Sigmoid colon (tissue), 7 donors: ENCODE data around the gene ERMP1. TPM values are rescaled to one million over a fixed set of nuclear protein-coding genes. Genes with fewer than 3 reads are reported as not detected.

Source experiments
- DNase-seq: peaks from one replicate; pipeline ENCODE4 v3.0.0-alpha.2; 2019
- H3K27ac ChIP-seq, 4 donors: fragments of 200-600 bp; sonication (generic); one replicate each; pipeline ENCODE4 v1.5.1; 2016 to 2019; ENCODE audit warnings: mild to moderate bottlenecking in 1 of 4
- H3K27me3 ChIP-seq, 3 donors: fragments of 200-600 bp; sonication (generic); one replicate each; pipeline ENCODE4 v1.5.1; 2019; ENCODE audit warnings: mild to moderate bottlenecking in 1 of 3
- H3K36me3 ChIP-seq, 4 donors: fragments of 200-600 bp; sonication (generic); one replicate each; pipeline ENCODE4 v1.5.1; 2016 to 2019
- H3K4me1 ChIP-seq, 4 donors: fragments of 200-600 bp; sonication (generic); one replicate each; pipeline ENCODE4 v1.5.1; 2017 to 2019
- H3K4me3 ChIP-seq, 4 donors: fragments of 200-600 bp; sonication (generic); one replicate each; pipeline ENCODE4 v1.5.1; 2017 to 2019; ENCODE audit warnings: mild to moderate bottlenecking in 2 of 4, moderate library complexity in 1 of 4
- H3K9me3 ChIP-seq, 4 donors: fragments of 200-600 bp in 3 of 4; sonication (generic) in 3 of 4; one replicate each; pipeline versions ENCODE4 v1.5.1 to v1.6.1; 2013 to 2019
- CTCF ChIP-seq, 4 experiments: fragments of 450-650 bp in 3 of 4; fragments of 200-600 bp in 1 of 4; IDR thresholded peaks; one replicate each; pipeline ENCODE4 v1.5.1; 2016 to 2019; ENCODE audit warnings: antibody characterized with exemption in 4 of 4, mild to moderate bottlenecking in 3 of 4, moderate library complexity in 2 of 4
- EP300 ChIP-seq, 4 donors: sonication (generic); formaldehyde crosslinking; IDR thresholded peaks; one replicate each; pipeline ENCODE4 v1.6.1; 2017; ENCODE audit warnings: antibody characterized with exemption in 4 of 4
- POLR2A ChIP-seq, 2 donors: fragments of 450-650 bp; IDR thresholded peaks; one replicate each; pipeline ENCODE4 v1.6.1; 2016; ENCODE audit warnings: antibody characterized with exemption in 2 of 2, mild to moderate bottlenecking in 2 of 2, moderate library complexity in 2 of 2
- POLR2AphosphoS5 ChIP-seq, 4 donors: sonication (generic); formaldehyde crosslinking; IDR thresholded peaks; one replicate each; pipeline ENCODE4 v1.6.1; 2017; ENCODE audit warnings: antibody characterized with exemption in 4 of 4
- WGBS, 2 donors: extraction: QIAGEN DNeasy Blood & Tissue Kit; methylation state at CpG; one replicate each; pipeline ENCODE4 v1.1.7; 2013; 5-methylcytosine and 5-hydroxymethylcytosine counted together
- intact Hi-C: fragments of 100-400 bp; cut with DNase I; formaldehyde crosslinking; loops from one replicate; pipeline ENCODE4 v1.15.1; 2023
- polyA plus RNA-seq, 3 donors: library from polyadenylated mRNA; stranded (reverse); fragments of 200-250 nt; gene quantifications; one replicate each; pipeline ENCODE4 v1.2.3, GENCODE V29; 2013
- total RNA-seq, 4 donors: library from RNA; depleted of rRNA; stranded (reverse); fragments of >200 nt; gene quantifications; one replicate each; pipeline ENCODE4 v1.1.0, GENCODE V29; 2016
- donor health status: healthy with polysubstance abuse.
- donor health status: Bipolar disorder and iron deficiency.
- donor health status: healthy.

ERMP1 gene
- total and polyA plus RNA-seq, 7 donors = 2.4 to 13.2 (median 7.9) TPM

- H3K36me3 ChIP-seq = peaks cover 0 to 3% (median 0%) of the 10 kb centered on the region in 4 donors
- intact Hi-C loops = no loop called here
- H3K4me1 ChIP-seq = no peaks in the 10 kb centered on the region
- no peaks in the 10 kb centered on the region for H3K9me3 ChIP-seq
- no peak overlapping the region for H3K27ac ChIP-seq
- H3K4me3 ChIP-seq = no peak overlapping the region
- no peak for DNase-seq
- TF ChIP-seq CTCF (IDR thresholded peaks at IDR 0.05) (no peak), EP300 (IDR thresholded peaks at IDR 0.05) (no peak), POLR2A (IDR thresholded peaks at IDR 0.05) (no peak), POLR2AphosphoS5 (IDR thresholded peaks at IDR 0.05) (no peak)
- H3K27me3 ChIP-seq = no peaks in the 10 kb centered on the region
- 53 to 76% methylated on average over 4 of the region's 4 CpGs for WGBS, 2 donors
These were observed 6.6 kb upstream of the ERMP1 start for GRCh38 chr9:5839572-5839902.

- peaks cover 0 to 3% (median 0%) of the 10 kb centered on the region in 4 donors for H3K36me3 ChIP-seq
- intact Hi-C loops = no loop called here
- DNase-seq = no peak
- no peak overlapping the region for H3K27ac ChIP-seq
- H3K4me3 ChIP-seq = no peak overlapping the region
- no peaks in the 10 kb centered on the region for H3K9me3 ChIP-seq
- TF ChIP-seq CTCF (IDR thresholded peaks at IDR 0.05) (no peak), EP300 (IDR thresholded peaks at IDR 0.05) (no peak), POLR2A (IDR thresholded peaks at IDR 0.05) (no peak), POLR2AphosphoS5 (IDR thresholded peaks at IDR 0.05) (no peak)
- no peaks in the 10 kb centered on the region for H3K27me3 ChIP-seq
- peaks cover 0 to under 1% (median 0%) of the 10 kb centered on the region in 4 donors for H3K4me1 ChIP-seq
- WGBS, 2 donors = 16 to 43% methylated on average over 2 of the region's 2 CpGs
These were observed 6.1 kb upstream of the ERMP1 start for GRCh38 chr9:5838884-5839571.

DNA sequence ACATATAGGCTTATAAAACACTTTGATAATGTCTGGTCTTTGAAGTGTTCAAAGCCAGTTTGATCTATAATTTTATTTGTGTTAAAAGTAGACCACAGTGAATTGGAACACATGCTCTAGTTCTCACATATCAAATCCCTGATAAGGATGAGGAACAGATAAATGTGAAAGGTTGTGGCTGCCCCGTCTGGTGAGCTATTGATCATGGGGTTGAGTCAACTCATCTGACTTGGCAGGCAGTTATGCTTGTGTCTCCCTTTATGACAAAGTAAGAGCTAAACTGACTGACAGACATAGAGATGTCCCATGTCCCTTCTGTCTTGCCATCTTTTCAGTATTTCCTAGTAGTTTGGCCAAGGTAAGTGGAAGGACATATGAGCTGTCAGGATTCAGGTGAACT, 2.9 kb upstream of the ERMP1 start:
- Histone ChIP-seq H3K27me3 (no peaks in the 10 kb centered on the region), H3K4me3 (no peak overlapping the region), H3K4me1 (peaks cover 0 to 25% (median 16%) of the 10 kb centered on the region in 4 donors), H3K27ac (no peak overlapping the region), H3K9me3 (no peaks in the 10 kb centered on the region), H3K36me3 (no peaks in the 10 kb centered on the region)
- DNase-seq = no peak
- TF ChIP-seq CTCF (IDR thresholded peaks at IDR 0.05) (no peak), POLR2A (IDR thresholded peaks at IDR 0.05) (no peak), EP300 (IDR thresholded peaks at IDR 0.05) (no peak)
- 75 to 76% methylated on average over 1 of the region's 1 CpG for WGBS, 2 donors
- intact Hi-C loops = no loop called here

GRCh38 chr9:5834214-5834613, 1.3 kb upstream of the ERMP1 start:
- Histone ChIP-seq H3K4me1 (peaks cover 0 to 25% (median 16%) of the 10 kb centered on the region in 4 donors), H3K4me3 (no peak overlapping the region), H3K36me3 (no peaks in the 10 kb centered on the region), H3K27ac (no peak overlapping the region), H3K27me3 (no peaks in the 10 kb centered on the region), H3K9me3 (no peaks in the 10 kb centered on the region)
- TF ChIP-seq EP300 (IDR thresholded peaks at IDR 0.05) = no peak
- 72 to 91% methylated on average over 1 of the region's 1 CpG for WGBS, 2 donors
- no peak for DNase-seq
- intact Hi-C loops = no loop called here

DNA sequence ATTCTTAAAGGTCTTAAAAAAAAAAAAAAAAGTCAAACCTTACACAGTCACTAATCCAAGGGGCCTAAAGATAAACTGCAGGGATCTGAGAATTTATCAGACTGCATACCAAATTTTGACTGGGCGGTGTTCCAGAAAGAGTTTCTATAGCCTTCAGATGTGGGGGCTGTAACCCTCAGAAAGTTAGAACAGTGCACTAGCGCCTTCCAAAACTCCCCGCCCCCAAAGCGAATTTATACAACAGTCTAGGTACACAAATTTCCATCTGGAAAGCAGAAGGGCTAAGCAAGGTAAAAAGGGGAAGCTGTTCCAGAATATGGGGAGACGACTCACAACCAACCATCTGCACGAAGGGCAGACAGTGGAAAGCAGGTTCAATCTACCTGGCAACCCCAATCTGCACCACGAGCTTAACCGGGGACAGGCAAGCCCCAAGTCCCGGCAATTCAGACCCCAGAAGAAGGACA, 813 bp downstream of the ERMP1 start:
- peak overlapping the region; percentile 77 to 97 (median 88) for H3K4me3 ChIP-seq
- H3K36me3 ChIP-seq = peaks cover 0 to 10% (median 0%) of the 10 kb centered on the region in 4 donors
- TF ChIP-seq POLR2AphosphoS5 (IDR thresholded peaks at IDR 0.05) (no peak), POLR2A (IDR thresholded peaks at IDR 0.05) (no peak), CTCF (IDR thresholded peaks at IDR 0.05) (no peak), EP300 (IDR thresholded peaks at IDR 0.05) (no peak)
- H3K9me3 ChIP-seq = no peaks in the 10 kb centered on the region
- H3K27me3 ChIP-seq = no peaks in the 10 kb centered on the region
- WGBS, 2 donors = 2 to 5% methylated on average over 9 of the region's 9 CpGs
- H3K4me1 ChIP-seq = peaks cover 0 to 25% (median 16%) of the 10 kb centered on the region in 4 donors
- H3K27ac ChIP-seq = peak overlapping the region; percentile 76 to 82 (median 80)
- intact Hi-C loops = loop anchor here (2.0 kb wide), 2 partner anchors 31 to 203 kb away; partner anchors contain the start of gene RIC1
- DNase-seq = no peak
